Subcutaneous adipose tissue (tissue), 4 donors: Measurements from ENCODE around the gene FDX2. TPM values are rescaled to one million over a fixed set of nuclear protein-coding genes. Genes with fewer than 3 reads are reported as not detected.

Source experiments
- CTCF ChIP-seq: fragments of 450-650 bp; IDR thresholded peaks from one replicate; pipeline ENCODE4 v1.5.1; 2016; ENCODE audit warnings: low read depth, mild to moderate bottlenecking, control low read depth, antibody characterized with exemption, moderate library complexity
- total RNA-seq, 4 donors: library from RNA; depleted of rRNA; stranded (reverse); fragments of >200 nt; gene quantifications; one replicate each; pipeline ENCODE4 v1.1.0, GENCODE V29; 2016

The FDX2 gene
- total RNA-seq, 4 donors from 2014 or later, result 7.3 to 17.2 (median 9.1) TPM

- no peak for TF ChIP-seq CTCF
These were observed 44.2 kb downstream of the FDX2 start for GRCh38 chr19:10271543-10272086.

DNA sequence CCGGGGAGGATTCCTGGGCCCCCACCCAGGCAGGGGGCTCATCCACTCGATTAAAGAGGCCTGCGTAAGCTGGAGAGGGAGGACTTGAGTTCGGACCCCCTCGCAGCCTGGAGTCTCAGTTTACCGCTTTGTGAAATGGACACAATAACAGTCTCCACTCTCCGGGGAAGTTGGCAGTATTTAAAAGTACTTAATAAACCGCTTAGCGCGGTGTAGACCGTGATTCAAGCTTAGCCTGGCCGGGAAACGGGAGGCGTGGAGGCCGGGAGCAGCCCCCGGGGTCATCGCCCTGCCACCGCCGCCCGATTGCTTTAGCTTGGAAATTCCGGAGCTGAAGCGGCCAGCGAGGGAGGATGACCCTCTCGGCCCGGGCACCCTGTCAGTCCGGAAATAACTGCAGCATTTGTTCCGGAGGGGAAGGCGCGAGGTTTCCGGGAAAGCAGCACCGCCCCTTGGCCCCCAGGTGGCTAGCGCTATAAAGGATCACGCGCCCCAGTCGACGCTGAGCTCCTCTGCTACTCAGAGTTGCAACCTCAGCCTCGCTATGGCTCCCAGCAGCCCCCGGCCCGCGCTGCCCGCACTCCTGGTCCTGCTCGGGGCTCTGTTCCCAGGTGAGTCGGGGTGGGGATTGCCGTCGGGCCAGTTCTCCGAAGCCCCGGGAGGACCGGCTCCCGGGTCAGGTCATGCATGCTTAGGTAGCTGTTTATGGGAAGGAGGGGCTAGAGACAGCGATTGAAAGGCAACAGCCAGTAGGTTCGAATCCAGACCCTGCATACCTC, 45.0 kb downstream of the FDX2 start, which contains the start of gene ICAM1:
TSS of gene ICAM1 (plus strand) at position 505 of the 779 bp plus-strand sequence. CDS start at position 545, 40 bp downstream.
- no peak for TF ChIP-seq CTCF

DNA sequence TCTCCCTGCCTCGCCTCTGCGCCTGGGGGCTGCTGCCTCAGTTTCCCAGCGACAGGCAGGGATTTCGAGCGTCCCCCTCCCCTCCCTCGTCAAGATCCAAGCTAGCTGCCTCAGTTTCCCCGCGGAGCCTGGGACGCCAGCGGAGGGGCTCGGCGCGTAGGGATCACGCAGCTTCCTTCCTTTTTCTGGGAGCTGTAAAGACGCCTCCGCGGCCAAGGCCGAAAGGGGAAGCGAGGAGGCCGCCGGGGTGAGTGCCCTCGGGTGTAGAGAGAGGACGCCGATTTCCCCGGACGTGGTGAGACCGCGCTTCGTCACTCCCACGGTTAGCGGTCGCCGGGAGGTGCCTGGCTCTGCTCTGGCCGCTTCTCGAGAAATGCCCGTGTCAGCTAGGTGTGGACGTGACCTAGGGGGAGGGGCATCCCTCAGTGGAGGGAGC, 45.6 kb downstream of the FDX2 start:
- no peak for TF ChIP-seq CTCF

- no peak for TF ChIP-seq CTCF
These were observed 46.3 kb downstream of the FDX2 start for GRCh38 chr19:10269333-10270179.

GRCh38 chr19:10268071-10268470, 47.7 kb downstream of the FDX2 start:
- no peak for TF ChIP-seq CTCF

DNA sequence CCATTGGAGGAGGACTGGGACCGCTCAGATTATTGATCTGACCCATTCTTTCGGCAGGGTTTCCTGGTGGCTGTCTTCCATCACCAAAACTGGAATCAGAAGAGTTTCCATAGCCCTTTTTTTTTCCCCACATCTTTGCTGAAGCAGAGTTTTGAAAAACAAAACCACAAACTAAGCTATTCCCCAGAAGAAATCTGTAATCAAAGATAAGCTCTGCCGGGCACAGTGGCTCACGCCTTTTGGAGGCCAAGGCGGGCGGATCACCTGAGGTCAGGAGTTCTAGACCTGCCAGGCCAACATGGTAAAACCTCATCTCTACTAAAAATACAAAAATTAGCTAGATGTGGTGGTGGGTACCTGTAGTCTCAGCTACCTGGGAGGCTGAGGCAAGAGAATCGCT, 49.1 kb downstream of the FDX2 start:
- no peak for TF ChIP-seq CTCF

- no peak for TF ChIP-seq CTCF
These were observed 53.0 kb downstream of the FDX2 start for GRCh38 chr19:10262771-10263170.
